GM12878 (cell line): ENCODE results near the gene MVP. TPM values are rescaled to one million over a fixed set of nuclear protein-coding genes. Genes with fewer than 3 reads are reported as not detected.

Experiments
- BCL3 ChIP-seq: IDR thresholded peaks from 2 replicates; pipeline ENCODE4 v1.6.1; 2011; ENCODE audit warnings: borderline replicate concordance, low read depth, mild to moderate bottlenecking, moderate library complexity, low read length; ENCODE audit not compliant: insufficient read depth, poor library complexity, severe bottlenecking
- BRCA1 ChIP-seq: IDR thresholded peaks from 2 replicates; pipeline ENCODE4 v1.6.1; 2011; ENCODE audit warnings: low read depth, low read length, improper control_type of control experiment
- CBFB ChIP-seq: IDR thresholded peaks from 2 replicates; pipeline ENCODE4 v1.6.1; 2016; ENCODE audit warnings: antibody characterized with exemption, low read depth
- CUX1 ChIP-seq: IDR thresholded peaks from 2 replicates; pipeline ENCODE4 v1.6.1; 2012; ENCODE audit warnings: improper control_type of control experiment, low read depth, low read length; ENCODE audit not compliant: insufficient replicate concordance
- E2F4 ChIP-seq: IDR thresholded peaks from 2 replicates; pipeline ENCODE4 v1.6.1; 2012; ENCODE audit warnings: low read depth, low read length, improper control_type of control experiment
- IKZF2 ChIP-seq, 2 experiments: fragments of 450-650 bp; IDR thresholded peaks; 2 replicates each; pipeline ENCODE4 v1.6.1; 2017; ENCODE audit warnings: mild to moderate bottlenecking in 2 of 2, moderate library complexity in 2 of 2
- LARP7 ChIP-seq: fragments of 450-650 bp; IDR thresholded peaks from 2 replicates; pipeline ENCODE4 v1.6.1; 2017; ENCODE audit warnings: mild to moderate bottlenecking
- MLLT1 ChIP-seq: fragments of 450-650 bp; IDR thresholded peaks from 2 replicates; pipeline ENCODE4 v1.6.1; 2016; ENCODE audit warnings: mild to moderate bottlenecking
- MXI1 ChIP-seq: fragments of 150-350 bp; IDR thresholded peaks from 2 replicates; pipeline ENCODE4 v1.6.1; 2011; ENCODE audit warnings: low read depth, mild to moderate bottlenecking, inconsistent platforms, low read length, improper control_type of control experiment
- MYB ChIP-seq: fragments of 150-350 bp; IDR thresholded peaks from 2 replicates; pipeline ENCODE4 v1.6.1; 2014; ENCODE audit warnings: mild to moderate bottlenecking, low read depth, low read length, borderline replicate concordance
- MYC ChIP-seq: IDR thresholded peaks from 2 replicates; pipeline ENCODE4 v1.6.1; 2011; ENCODE audit warnings: mild to moderate bottlenecking, low read length, moderate library complexity, inconsistent platforms; ENCODE audit not compliant: insufficient read depth, insufficient replicate concordance, insufficient read length, severe bottlenecking
- NFIC ChIP-seq: IDR thresholded peaks from 2 replicates; pipeline ENCODE4 v1.6.1; 2012; ENCODE audit warnings: low read depth, mild to moderate bottlenecking, inconsistent platforms, low read length, moderate library complexity
- NFYB ChIP-seq: IDR thresholded peaks from 2 replicates; pipeline ENCODE4 v1.6.1; 2011; ENCODE audit warnings: low read depth, mild to moderate bottlenecking, low read length, improper control_type of control experiment, moderate library complexity; ENCODE audit not compliant: insufficient read depth
- PBX3 ChIP-seq: IDR thresholded peaks from 2 replicates; pipeline ENCODE4 v1.6.1; 2011; ENCODE audit warnings: mild to moderate bottlenecking, low read depth, low read length, moderate library complexity; ENCODE audit not compliant: insufficient replicate concordance
- POLR2AphosphoS5 ChIP-seq: IDR thresholded peaks from 2 replicates; pipeline ENCODE4 v1.6.1; 2011; ENCODE audit warnings: mild to moderate bottlenecking, low read length, inconsistent platforms
- SMC3 ChIP-seq: IDR thresholded peaks from 2 replicates; pipeline ENCODE4 v1.6.1; 2011; ENCODE audit warnings: low read length, improper control_type of control experiment, borderline replicate concordance
- SRF ChIP-seq, 2 experiments: IDR thresholded peaks; 2 replicates each; pipeline ENCODE4 v1.6.1; 2011; ENCODE audit warnings: low read depth in 2 of 2, low read length in 2 of 2, mild to moderate bottlenecking in 1 of 2, moderate library complexity in 1 of 2
- TAF1 ChIP-seq: IDR thresholded peaks from 2 replicates; pipeline ENCODE4 v1.6.1; 2011; ENCODE audit warnings: mild to moderate bottlenecking, low read depth, low read length, borderline replicate concordance
- polyA plus RNA-seq, 11 experiments: library from polyadenylated mRNA; depleted of rRNA in 4 of 11; unstranded in 6 of 11; stranded (reverse) in 5 of 11; fragments of >200 nt; fragmentation: Nextera tagmentation in 4 of 11; fragmentation: Illumina TruSeq in 1 of 11; extraction: Ambion mirVana in 4 of 11; extraction: Trizol in 1 of 11; gene quantifications; 1 replicate in 1 of 11; 2 replicates in 10 of 11; pipeline versions ENCODE4 v1.2.1 to v1.2.3, GENCODE V29; 2011 to 2016; ENCODE audit warnings: inconsistent platforms in 2 of 11, missing spikeins in 2 of 11, low read depth in 1 of 11
- total RNA-seq, 4 experiments: library from RNA; depleted of rRNA in 3 of 4; stranded (reverse); fragments of >200 nt in 3 of 4; fragmentation: Illumina TruSeq in 1 of 4; extraction: Trizol in 1 of 4; gene quantifications; 2 replicates each; pipeline versions ENCODE4 v1.2.1 to v1.2.3, GENCODE V29; 2013 to 2021

MVP gene
- total and polyA plus RNA-seq, 10 of the 15 experiments (the other 5 are each of a cell fraction or from before 2014, with no cell fraction given) = 0.98 to 74.2 (median 54.7) TPM

- TF ChIP-seq BCL3 = peak; percentile 89
- TF ChIP-seq IKZF2 (IDR thresholded peaks at IDR 0.05) = peak; percentile 99
- no peak for TF ChIP-seq CUX1
- TF ChIP-seq CBFB = peak; percentile 77
- no peak for TF ChIP-seq MYB
- TF ChIP-seq NFYB = peak; percentile 73
- TF ChIP-seq NFIC = no peak
- 0 out of 2 replicates have a peak, but pooled peaks have one; percentile 36 for TF ChIP-seq LARP7
- no peak for TF ChIP-seq MYC
- TF ChIP-seq BRCA1 = no peak
- no peak for TF ChIP-seq MLLT1
- no peak for TF ChIP-seq SMC3
- TF ChIP-seq TAF1 = 0 out of 2 replicates have a peak, but pooled peaks have one; percentile 13
- TF ChIP-seq SRF (IDR thresholded peaks at IDR 0.05; ENCODE audit: low read depth in 2 of 2, low read length in 2 of 2) = no peak
- TF ChIP-seq PBX3 = peak; percentile 89
- 0 out of 2 replicates have a peak, but pooled peaks have one; percentile 17 for TF ChIP-seq MXI1
- peak; percentile 72 for TF ChIP-seq POLR2AphosphoS5
- TF ChIP-seq E2F4 = no peak
Observed at GRCh38 chr16:29811170-29811895, 8.9 kb upstream of the MVP start (continued).
